Left ventricle myocardium superior (tissue), 1 donor: ENCODE results near the gene LIPT2. TPM values are rescaled to one million over a fixed set of nuclear protein-coding genes. Genes with fewer than 3 reads are reported as not detected.

Experiments
- ATAC-seq: fragments of 200-7000 bp; cut with Tn5 transposase; one replicate; pipeline ENCODE4 v1.9.1; 2020; ENCODE audit warnings: mild to moderate bottlenecking, moderate library complexity
- DNase-seq: peaks from one replicate; pipeline ENCODE4 v3.0.0-alpha.2; 2020
- intact Hi-C: fragments of 100-400 bp; cut with micrococcal nuclease; formaldehyde crosslinking; loops from one replicate; pipeline ENCODE4 v1.11.0; 2022
- total RNA-seq: library from RNA; stranded (reverse); fragmentation: NEBNext Ultra II Directional; extraction: Animal tissue kit (Norgen Biotek cat#: 25700); gene quantifications from one replicate; pipeline ENCODE4 v1.2.1, GENCODE V29; 2021
- donor health status: DM: no; HTN: yes; CAD: no; lungs with severe emphysema.

LIPT2 gene
- total RNA-seq, 1 donor from 2014 or later, result 1.7 TPM

- intact Hi-C loops, result no loop called here
- DNase-seq, result no peak
- ATAC-seq, result peak; percentile 18
These were observed 49.2 kb downstream of the LIPT2 start for GRCh38 chr11:74444173-74444826.

- no peak for DNase-seq
- ATAC-seq, result peak; percentile 84
- intact Hi-C loops, result no loop called here
These were observed 50.3 kb downstream of the LIPT2 start for GRCh38 chr11:74443071-74443864.

- intact Hi-C loops, result no loop called here
- peak; percentile 24 for ATAC-seq
- no peak for DNase-seq
These were observed 50.9 kb downstream of the LIPT2 start for GRCh38 chr11:74442636-74443035.

Other genes with a start within 250 kb of the LIPT2 start
- gene P4HA3, start 182.1 kb downstream of the LIPT2 start, total RNA-seq, result 0.17 TPM
- gene PGM2L1, start 95.3 kb downstream of the LIPT2 start, total RNA-seq, result 1.7 TPM
- 2.3 TPM for gene KCNE3, start 26.2 kb downstream of the LIPT2 start, total RNA-seq
- 8.9 TPM for gene POLD3, start 98.9 kb upstream of the LIPT2 start, total RNA-seq
- 3.9 TPM for gene CHRDL2, start 237.7 kb upstream of the LIPT2 start, total RNA-seq